Left ventricle myocardium superior (tissue), 1 donor: ENCODE measurements around the gene MAPT. TPM values are rescaled to one million over a fixed set of nuclear protein-coding genes. Genes with fewer than 3 reads are reported as not detected.
"Not testable (repeated sequence)": the region's sequence is repeated elsewhere in the genome, so short reads cannot be mapped to it uniquely, and the experiment has no call there.

ENCODE experiments used
- ATAC-seq: fragments of 200-7000 bp; cut with Tn5 transposase; one replicate; pipeline ENCODE4 v1.9.1; 2020; ENCODE audit warnings: mild to moderate bottlenecking, moderate library complexity
- DNase-seq: peaks from one replicate; pipeline ENCODE4 v3.0.0-alpha.2; 2020
- intact Hi-C: fragments of 100-400 bp; cut with micrococcal nuclease; formaldehyde crosslinking; loops from one replicate; pipeline ENCODE4 v1.11.0; 2022
- total RNA-seq: library from RNA; stranded (reverse); fragmentation: NEBNext Ultra II Directional; extraction: Animal tissue kit (Norgen Biotek cat#: 25700); gene quantifications from one replicate; pipeline ENCODE4 v1.2.1, GENCODE V29; 2021
- donor health status: DM: no; HTN: yes; CAD: no; lungs with severe emphysema.

Gene MAPT
- total RNA-seq, 1 donor from 2014 or later = 42.2 TPM

DNA sequence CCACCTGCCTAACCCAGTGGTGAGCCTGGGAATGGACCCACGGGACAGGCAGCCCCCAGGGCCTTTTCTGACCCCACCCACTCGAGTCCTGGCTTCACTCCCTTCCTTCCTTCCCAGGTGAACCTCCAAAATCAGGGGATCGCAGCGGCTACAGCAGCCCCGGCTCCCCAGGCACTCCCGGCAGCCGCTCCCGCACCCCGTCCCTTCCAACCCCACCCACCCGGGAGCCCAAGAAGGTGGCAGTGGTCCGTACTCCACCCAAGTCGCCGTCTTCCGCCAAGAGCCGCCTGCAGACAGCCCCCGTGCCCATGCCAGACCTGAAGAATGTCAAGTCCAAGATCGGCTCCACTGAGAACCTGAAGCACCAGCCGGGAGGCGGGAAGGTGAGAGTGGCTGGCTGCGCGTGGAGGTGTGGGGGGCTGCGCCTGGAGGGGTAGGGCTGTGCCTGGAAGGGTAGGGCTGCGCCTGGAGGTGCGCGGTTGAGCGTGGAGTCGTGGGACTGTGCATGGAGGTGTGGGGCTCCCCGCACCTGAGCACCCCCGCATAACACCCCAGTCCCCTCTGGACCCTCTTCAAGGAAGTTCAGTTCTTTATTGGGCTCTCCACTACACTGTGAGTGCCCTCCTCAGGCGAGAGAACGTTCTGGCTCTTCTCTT lies 102.1 kb downstream of the MAPT start:
- DNase-seq = no peak
- intact Hi-C loops = no loop called here
- no peak for ATAC-seq

- ATAC-seq = no peak
- DNase-seq = no peak
- intact Hi-C loops = no loop called here
These were observed 102.8 kb downstream of the MAPT start for GRCh38 chr17:45997166-45997565.

- DNase-seq = no peak
- ATAC-seq = no peak
- intact Hi-C loops = no loop called here
These were observed 103.3 kb downstream of the MAPT start for GRCh38 chr17:45997624-45998023.

DNA sequence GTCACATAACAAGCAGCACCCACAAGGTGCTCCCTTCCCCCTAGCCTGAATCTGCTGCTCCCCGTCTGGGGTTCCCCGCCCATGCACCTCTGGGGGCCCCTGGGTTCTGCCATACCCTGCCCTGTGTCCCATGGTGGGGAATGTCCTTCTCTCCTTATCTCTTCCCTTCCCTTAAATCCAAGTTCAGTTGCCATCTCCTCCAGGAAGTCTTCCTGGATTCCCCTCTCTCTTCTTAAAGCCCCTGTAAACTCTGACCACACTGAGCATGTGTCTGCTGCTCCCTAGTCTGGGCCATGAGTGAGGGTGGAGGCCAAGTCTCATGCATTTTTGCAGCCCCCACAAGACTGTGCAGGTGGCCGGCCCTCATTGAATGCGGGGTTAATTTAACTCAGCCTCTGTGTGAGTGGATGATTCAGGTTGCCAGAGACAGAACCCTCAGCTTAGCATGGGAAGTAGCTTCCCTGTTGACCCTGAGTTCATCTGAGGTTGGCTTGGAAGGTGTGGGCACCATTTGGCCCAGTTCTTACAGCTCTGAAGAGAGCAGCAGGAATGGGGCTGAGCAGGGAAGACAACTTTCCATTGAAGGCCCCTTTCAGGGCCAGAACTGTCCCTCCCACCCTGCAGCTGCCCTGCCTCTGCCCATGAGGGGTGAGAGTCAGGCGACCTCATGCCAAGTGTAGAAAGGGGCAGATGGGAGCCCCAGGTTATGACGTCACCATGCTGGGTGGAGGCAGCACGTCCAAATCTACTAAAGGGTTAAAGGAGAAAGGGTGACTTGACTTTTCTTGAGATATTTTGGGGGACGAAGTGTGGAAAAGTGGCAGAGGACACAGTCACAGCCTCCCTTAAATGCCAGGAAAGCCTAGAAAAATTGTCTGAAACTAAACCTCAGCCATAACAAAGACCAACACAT lies 104.9 kb downstream of the MAPT start, which contains the start of gene STH:
Gene STH, plus strand, starts transcription at position 264 of the 913 bp plus-strand sequence. Its CDS starts 30 bp downstream, at position 294.
- ATAC-seq = no peak
- no peak for DNase-seq
- intact Hi-C loops = no loop called here

DNA sequence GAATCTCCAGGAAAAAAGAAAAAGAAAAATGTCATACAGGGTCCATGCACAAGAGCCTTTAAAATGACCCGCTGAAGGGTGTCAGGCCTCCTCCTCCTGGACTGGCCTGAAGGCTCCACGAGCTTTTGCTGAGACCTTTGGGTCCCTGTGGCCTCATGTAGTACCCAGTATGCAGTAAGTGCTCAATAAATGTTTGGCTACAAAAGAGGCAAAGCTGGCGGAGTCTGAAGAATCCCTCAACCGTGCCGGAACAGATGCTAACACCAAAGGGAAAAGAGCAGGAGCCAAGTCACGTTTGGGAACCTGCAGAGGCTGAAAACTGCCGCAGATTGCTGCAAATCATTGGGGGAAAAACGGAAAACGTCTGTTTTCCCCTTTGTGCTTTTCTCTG lies 105.5 kb downstream of the MAPT start:
- no peak for ATAC-seq
- intact Hi-C loops = loop anchor here (10.0 kb wide), 1 partner anchor 215 kb away; no protein-coding TSS in a partner anchor
- DNase-seq = no peak

DNA sequence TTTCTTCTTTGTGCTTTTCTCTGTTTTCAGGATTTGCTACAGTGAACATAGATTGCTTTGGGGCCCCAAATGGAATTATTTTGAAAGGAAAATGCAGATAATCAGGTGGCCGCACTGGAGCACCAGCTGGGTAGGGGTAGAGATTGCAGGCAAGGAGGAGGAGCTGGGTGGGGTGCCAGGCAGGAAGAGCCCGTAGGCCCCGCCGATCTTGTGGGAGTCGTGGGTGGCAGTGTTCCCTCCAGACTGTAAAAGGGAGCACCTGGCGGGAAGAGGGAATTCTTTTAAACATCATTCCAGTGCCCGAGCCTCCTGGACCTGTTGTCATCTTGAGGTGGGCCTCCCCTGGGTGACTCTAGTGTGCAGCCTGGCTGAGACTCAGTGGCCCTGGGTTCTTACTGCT lies 105.9 kb downstream of the MAPT start:
- no peak for ATAC-seq
- no peak for DNase-seq
- intact Hi-C loops = loop anchor here (10.0 kb wide), 1 partner anchor 215 kb away; no protein-coding TSS in a partner anchor

- intact Hi-C loops = loop anchor here (10.0 kb wide), 1 partner anchor 214 kb away; no protein-coding TSS in a partner anchor
- no peak for ATAC-seq
- DNase-seq = no peak
These were observed 106.4 kb downstream of the MAPT start for GRCh38 chr17:46000757-46001156.

DNA sequence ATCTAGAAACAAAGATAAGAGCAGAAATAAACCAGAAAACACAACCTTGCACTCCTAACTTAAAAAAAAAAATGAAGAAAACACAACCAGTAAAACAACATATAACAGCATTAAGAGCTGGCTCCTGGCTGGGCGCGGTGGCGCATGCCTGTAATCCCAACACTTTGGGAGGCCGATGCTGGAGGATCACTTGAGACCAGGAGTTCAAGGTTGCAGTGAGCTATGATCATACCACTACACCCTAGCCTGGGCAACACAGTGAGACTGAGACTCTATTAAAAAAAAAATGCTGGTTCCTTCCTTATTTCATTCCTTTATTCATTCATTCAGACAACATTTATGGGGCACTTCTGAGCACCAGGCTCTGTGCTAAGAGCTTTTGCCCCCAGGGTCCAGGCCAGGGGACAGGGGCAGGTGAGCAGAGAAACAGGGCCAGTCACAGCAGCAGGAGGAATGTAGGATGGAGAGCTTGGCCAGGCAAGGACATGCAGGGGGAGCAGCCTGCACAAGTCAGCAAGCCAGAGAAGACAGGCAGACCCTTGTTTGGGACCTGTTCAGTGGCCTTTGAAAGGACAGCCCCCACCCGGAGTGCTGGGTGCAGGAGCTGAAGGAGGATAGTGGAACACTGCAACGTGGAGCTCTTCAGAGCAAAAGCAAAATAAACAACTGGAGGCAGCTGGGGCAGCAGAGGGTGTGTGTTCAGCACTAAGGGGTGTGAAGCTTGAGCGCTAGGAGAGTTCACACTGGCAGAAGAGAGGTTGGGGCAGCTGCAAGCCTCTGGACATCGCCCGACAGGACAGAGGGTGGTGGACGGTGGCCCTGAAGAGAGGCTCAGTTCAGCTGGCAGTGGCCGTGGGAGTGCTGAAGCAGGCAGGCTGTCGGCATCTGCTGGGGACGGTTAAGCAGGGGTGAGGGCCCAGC lies 107.3 kb downstream of the MAPT start:
- ATAC-seq = no peak
- intact Hi-C loops = loop anchor here (10.0 kb wide), 1 partner anchor 213 kb away; no protein-coding TSS in a partner anchor
- DNase-seq = no peak

- intact Hi-C loops = loop anchor here (10.0 kb wide), 1 partner anchor 212 kb away; no protein-coding TSS in a partner anchor
- ATAC-seq (peak; percentile 84), DNase-seq (peak; percentile 61)
These were observed 108.1 kb downstream of the MAPT start for GRCh38 chr17:46002311-46002972.

DNA sequence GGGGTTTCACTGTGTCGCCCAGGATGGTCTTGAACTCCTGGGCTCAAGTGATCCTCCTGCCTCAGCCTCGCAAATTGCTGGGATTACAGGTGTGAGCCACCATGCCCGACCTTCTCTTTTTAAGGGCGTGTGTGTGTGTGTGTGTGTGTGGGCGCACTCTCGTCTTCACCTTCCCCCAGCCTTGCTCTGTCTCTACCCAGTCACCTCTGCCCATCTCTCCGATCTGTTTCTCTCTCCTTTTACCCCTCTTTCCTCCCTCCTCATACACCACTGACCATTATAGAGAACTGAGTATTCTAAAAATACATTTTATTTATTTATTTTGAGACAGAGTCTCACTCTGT lies 108.6 kb downstream of the MAPT start:
- no peak for DNase-seq
- intact Hi-C loops = loop anchor here (10.0 kb wide), 1 partner anchor 212 kb away; no protein-coding TSS in a partner anchor
- peak; percentile 14 for ATAC-seq

DNA sequence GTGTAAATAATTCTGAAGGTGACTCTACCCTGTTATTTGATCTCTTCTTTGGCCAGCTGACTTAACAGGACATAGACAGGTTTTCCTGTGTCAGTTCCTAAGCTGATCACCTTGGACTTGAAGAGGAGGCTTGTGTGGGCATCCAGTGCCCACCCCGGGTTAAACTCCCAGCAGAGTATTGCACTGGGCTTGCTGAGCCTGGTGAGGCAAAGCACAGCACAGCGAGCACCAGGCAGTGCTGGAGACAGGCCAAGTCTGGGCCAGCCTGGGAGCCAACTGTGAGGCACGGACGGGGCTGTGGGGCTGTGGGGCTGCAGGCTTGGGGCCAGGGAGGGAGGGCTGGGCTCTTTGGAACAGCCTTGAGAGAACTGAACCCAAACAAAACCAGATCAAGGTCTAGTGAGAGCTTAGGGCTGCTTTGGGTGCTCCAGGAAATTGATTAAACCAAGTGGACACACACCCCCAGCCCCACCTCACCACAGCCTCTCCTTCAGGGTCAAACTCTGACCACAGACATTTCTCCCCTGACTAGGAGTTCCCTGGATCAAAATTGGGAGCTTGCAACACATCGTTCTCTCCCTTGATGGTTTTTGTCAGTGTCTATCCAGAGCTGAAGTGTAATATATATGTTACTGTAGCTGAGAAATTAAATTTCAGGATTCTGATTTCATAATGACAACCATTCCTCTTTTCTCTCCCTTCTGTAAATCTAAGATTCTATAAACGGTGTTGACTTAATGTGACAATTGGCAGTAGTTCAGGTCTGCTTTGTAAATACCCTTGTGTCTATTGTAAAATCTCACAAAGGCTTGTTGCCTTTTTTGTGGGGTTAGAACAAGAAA lies 109.8 kb downstream of the MAPT start:
- DNase-seq (peak; percentile 71), ATAC-seq (peak; percentile 79)
- intact Hi-C loops = loop anchor here (10.0 kb wide), 1 partner anchor 211 kb away; no protein-coding TSS in a partner anchor

DNA sequence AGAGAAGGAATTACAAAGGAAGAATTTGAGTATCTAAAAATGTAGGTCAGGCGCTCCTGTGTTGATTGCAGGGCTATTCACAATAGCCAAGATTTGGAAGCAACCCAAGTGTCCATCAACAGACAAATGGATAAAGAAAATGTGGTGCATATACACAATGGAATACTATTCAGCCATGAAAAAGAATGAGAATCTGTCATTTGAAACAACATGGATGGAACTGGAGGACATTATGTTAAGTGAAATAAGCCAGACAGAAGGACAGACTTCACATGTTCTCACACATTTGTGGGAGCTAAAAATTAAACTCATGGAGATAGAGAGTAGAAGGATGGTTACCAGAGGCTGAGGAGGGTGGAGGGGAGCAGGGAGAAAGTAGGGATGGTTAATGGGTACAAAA lies 111.7 kb downstream of the MAPT start:
- DNase-seq, ATAC-seq: not testable (repeated sequence)
- intact Hi-C loops = loop anchor here (10.0 kb wide), 1 partner anchor 209 kb away; no protein-coding TSS in a partner anchor

GRCh38 chr17:46007461-46007965 lies 113.2 kb downstream of the MAPT start:
- intact Hi-C loops = loop anchor here (10.0 kb wide), 1 partner anchor 207 kb away; no protein-coding TSS in a partner anchor
- no peak for DNase-seq
- ATAC-seq = no peak

- DNase-seq = no peak
- intact Hi-C loops = loop anchor here (10.0 kb wide), 1 partner anchor 206 kb away; no protein-coding TSS in a partner anchor
- ATAC-seq = no peak
These were observed 114.2 kb downstream of the MAPT start for GRCh38 chr17:46008591-46008990.

GRCh38 chr17:46009681-46010596 lies 115.6 kb downstream of the MAPT start:
- ATAC-seq = no peak
- intact Hi-C loops = loop anchor here (10.0 kb wide), 1 partner anchor 205 kb away; no protein-coding TSS in a partner anchor
- no peak for DNase-seq

GRCh38 chr17:46010597-46011186 lies 116.3 kb downstream of the MAPT start:
- ATAC-seq = no peak

More at GRCh38 chr17:46010597-46011186, 116.3 kb downstream of the MAPT start:
- no peak for DNase-seq
- intact Hi-C loops = no loop called here
